Ovary (tissue), 3 donors: ENCODE measurements around the gene DNAH5.

Experiments
- EP300 ChIP-seq: sonication (generic); formaldehyde crosslinking; IDR thresholded peaks from one replicate; pipeline ENCODE4 v1.6.1; 2017; ENCODE audit warnings: antibody characterized with exemption
- POLR2A ChIP-seq: fragments of 450-650 bp; IDR thresholded peaks from one replicate; pipeline ENCODE4 v1.6.1; 2017; ENCODE audit warnings: antibody characterized with exemption, mild to moderate bottlenecking, moderate library complexity
- TF ChIP-seq, protein P1 (sequence below), 3 donors: fragments of 450-650 bp in 2 of 3; fragments of 200-600 bp in 1 of 3; IDR thresholded peaks; one replicate each; pipeline versions ENCODE4 v1.5.1 to v1.8.0; 2016 to 2022; ENCODE audit warnings: antibody characterized with exemption in 3 of 3, mild to moderate bottlenecking in 1 of 3
- donor health status: DM: no; HTN: no; CAD: no.

- TF ChIP-seq, protein P1, sequence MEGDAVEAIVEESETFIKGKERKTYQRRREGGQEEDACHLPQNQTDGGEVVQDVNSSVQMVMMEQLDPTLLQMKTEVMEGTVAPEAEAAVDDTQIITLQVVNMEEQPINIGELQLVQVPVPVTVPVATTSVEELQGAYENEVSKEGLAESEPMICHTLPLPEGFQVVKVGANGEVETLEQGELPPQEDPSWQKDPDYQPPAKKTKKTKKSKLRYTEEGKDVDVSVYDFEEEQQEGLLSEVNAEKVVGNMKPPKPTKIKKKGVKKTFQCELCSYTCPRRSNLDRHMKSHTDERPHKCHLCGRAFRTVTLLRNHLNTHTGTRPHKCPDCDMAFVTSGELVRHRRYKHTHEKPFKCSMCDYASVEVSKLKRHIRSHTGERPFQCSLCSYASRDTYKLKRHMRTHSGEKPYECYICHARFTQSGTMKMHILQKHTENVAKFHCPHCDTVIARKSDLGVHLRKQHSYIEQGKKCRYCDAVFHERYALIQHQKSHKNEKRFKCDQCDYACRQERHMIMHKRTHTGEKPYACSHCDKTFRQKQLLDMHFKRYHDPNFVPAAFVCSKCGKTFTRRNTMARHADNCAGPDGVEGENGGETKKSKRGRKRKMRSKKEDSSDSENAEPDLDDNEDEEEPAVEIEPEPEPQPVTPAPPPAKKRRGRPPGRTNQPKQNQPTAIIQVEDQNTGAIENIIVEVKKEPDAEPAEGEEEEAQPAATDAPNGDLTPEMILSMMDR (IDR thresholded peaks at IDR 0.05): no peak
- no peak for TF ChIP-seq EP300
- TF ChIP-seq POLR2A: no peak
These were observed 49.4 kb upstream of the DNAH5 start for GRCh38 chr5:13993926-13994325.
